HG03159 (cell line): ENCODE data around the gene BRINP3.

Source experiments
- ATAC-seq: cut with Tn5 transposase; IDR thresholded peaks from one replicate; pipeline ENCODE4 v1.9.1; 2021; ENCODE audit warnings: mild to moderate bottlenecking, moderate library complexity; ENCODE audit not compliant: unreplicated experiment

The BRINP3 gene

DNA sequence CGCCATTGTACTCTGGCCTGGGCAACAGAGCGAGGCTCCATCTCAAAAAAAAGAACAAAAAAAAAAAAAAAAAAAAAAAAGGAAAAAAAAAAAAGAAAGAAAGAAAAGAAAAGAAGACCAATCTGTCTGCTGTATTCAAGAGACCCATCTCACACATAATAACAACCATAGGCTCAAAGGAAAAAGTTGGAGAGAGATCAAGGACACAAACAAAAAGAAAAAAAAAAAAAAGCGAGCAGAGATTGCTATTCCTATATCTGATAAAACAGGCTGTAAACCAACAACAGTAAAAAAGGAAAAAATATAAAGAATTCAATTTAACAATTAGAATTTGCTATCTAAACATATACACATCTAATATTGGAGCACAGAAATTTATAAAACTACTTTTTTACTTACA, 150.4 kb downstream of the BRINP3 start:
- no peak for ATAC-seq

DNA sequence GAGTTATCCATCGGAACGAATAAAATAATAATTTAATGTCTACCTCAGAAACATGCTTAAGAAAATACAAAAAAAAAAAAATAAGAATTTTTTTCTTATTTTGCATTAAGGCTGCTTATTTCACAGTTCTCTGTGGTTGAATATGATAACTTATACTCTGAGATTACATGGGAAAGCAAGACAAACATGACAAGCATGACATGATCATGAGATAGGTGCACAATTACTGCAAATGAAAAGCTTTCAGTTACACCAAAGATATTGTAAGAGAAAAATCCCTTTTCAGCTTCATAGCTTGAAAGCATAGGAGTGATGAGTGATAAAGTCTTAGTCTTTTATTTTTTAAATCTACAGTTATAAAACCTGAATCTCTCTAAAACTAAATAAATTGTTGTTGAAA, 154.1 kb downstream of the BRINP3 start:
- ATAC-seq: no peak

DNA sequence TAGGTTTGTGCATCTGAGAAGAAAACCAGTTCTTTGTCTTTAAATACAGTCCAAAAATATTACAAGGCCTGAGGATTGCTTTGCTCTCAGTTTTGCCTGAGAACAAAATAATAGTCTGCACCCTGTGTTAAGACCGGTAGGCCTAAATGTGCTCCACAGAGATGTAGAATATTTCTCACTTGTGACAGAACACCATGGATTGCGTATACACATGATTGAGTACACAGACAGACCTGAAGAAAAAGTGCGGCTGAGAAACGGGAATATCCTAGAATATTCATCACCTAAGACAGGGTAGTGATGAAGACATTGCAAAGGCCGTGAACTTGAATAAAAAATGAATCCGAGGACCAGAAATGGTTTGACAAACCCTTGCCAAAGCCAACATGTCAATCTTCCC, 155.4 kb downstream of the BRINP3 start:
- ATAC-seq: no peak

GRCh38 chr1:190320952-190321351, 156.7 kb downstream of the BRINP3 start:
- ATAC-seq: no peak

- ATAC-seq: no peak
Measured at GRCh38 chr1:190312763-190313162, 164.9 kb downstream of the BRINP3 start.

- ATAC-seq: no peak
Measured at GRCh38 chr1:190303501-190303900, 174.2 kb downstream of the BRINP3 start.

DNA sequence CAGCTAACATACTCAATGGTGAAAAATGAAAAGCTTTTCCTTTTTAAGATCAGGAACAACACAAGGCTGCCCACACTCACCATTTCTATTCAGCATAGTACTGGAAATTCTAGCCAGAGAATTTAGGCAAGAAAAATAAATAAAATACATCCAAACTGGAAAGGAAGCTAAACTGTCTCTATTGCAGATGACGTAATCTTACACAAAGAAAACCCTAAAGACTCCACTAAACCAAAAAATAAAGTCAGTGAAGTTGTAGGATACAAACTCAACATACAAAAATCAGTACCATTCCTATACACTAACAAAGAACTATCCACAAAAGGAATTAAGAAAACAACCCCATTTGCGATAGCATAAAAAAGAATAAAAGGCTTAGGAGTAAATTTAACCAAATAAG, 181.2 kb downstream of the BRINP3 start:
- ATAC-seq: no peak

GRCh38 chr1:190289897-190290296, 187.8 kb downstream of the BRINP3 start:
- no peak for ATAC-seq

DNA sequence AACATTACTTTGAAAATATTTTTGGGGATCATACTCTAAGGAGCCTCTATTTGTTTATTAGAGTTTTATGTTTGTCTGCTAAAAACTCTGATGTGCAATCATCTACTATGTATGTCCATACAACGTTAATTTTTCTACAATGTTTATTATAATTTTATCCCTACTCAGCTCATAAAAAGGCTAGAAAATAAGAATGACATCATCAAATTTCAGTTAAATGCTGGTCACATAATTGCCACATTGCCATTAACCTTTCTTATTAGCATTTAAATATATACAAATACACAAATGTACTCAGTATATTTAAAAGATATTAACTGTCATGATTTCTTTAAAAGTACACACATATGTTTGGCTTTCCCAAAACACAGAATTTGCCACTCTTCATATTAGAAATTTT, 191.6 kb downstream of the BRINP3 start:
- ATAC-seq: no peak

DNA sequence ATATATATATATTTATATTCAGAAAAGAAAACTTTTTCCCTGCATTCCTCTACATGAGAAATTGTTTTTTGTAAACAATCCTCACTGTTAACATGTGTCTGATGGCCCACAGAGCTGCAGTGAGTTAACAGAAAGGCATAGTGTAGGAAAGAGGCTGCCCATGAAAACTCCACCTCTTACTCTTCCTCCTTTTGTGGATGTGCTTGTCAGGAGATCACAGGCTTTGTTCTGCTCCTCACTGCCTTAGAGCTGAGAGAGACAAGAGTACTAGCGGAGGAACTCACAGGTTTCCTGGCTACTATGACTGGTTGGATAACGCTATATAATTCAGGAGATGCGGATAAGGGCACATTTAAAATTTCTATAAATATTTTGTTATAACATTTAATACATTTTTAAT, 200.6 kb downstream of the BRINP3 start:
- no peak for ATAC-seq

- no peak for ATAC-seq
Measured at GRCh38 chr1:190274721-190275120, 202.9 kb downstream of the BRINP3 start.

DNA sequence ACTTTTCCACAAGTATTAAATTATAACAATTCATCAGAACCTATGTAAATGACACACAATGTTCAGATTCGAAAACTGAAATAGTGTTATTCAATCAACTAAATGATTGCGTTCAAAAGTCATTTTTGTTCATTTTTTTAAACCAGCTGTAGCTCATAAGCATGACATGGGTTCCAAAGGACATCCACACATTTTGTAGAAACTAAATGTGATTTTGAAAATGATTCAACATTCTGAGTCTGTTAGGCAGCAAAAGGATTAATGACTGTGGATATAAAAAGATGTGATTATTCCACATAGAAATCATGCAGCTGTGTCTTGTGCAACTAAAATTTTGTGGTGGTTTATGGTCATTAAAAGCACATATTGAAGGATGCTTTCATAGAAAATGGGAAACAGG, 204.5 kb downstream of the BRINP3 start:
- no peak for ATAC-seq

DNA sequence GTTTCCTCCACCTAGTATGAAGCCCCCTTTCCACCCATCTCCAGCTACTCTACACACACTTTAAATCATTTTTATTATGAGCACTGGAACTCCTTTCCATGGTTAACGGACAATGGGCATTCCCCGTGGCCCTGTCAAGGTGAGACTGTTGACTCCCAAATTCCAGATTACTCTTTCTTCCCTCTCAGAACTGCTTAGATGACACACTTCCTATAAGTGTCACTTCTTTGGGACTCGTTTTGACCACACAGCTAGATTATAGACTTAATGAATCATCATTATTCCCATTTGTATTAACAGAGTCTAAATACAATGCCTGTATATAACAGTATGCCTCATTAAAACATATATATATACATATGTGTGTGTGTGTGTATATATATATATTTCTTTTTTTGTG, 215.1 kb downstream of the BRINP3 start:
- ATAC-seq: no peak

- no peak for ATAC-seq
Measured at GRCh38 chr1:190259424-190259823, 218.2 kb downstream of the BRINP3 start.

- ATAC-seq: no peak
Measured at GRCh38 chr1:190258003-190258402, 219.7 kb downstream of the BRINP3 start.

DNA sequence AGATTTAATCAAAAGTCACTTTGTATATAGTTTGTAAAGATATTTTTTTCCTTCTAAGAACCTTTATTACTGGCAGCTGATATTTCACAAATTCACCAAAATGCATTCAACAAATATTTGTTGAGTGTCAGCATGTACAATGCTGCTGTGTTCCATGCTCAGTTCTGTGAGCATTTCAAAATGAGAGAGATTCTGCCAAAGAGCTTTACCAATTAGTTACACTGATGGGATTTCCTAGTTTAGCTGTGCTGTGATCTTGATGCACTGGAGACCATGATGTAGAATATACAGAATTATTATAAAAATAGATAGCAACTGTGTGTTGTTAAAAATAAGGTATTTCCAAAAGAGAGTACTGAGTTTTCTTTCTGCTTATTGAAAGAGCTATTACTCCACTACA, 225.6 kb downstream of the BRINP3 start:
- ATAC-seq: no peak

DNA sequence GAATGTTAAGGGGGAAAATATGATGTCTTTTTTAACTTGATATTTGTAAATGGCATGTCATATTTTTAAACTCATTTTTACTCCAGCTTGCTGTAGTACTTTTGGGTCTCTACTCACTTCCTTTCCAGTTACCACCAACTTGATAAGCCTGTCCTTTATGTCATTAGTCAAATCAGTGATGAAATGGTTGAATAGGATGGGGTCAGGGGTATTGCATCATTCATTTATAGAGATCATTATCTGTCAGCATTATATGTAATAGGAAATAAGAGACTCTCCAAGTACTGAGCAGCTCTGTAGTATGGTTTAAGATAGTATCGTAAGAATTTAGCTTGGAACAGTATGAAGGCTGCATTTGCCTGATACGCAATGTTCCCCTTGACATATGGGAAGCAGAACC, 227.3 kb downstream of the BRINP3 start:
- no peak for ATAC-seq

GRCh38 chr1:190244406-190244805, 233.3 kb downstream of the BRINP3 start:
- ATAC-seq: no peak

- ATAC-seq: no peak
Measured at GRCh38 chr1:190243056-190243455, 234.6 kb downstream of the BRINP3 start.

DNA sequence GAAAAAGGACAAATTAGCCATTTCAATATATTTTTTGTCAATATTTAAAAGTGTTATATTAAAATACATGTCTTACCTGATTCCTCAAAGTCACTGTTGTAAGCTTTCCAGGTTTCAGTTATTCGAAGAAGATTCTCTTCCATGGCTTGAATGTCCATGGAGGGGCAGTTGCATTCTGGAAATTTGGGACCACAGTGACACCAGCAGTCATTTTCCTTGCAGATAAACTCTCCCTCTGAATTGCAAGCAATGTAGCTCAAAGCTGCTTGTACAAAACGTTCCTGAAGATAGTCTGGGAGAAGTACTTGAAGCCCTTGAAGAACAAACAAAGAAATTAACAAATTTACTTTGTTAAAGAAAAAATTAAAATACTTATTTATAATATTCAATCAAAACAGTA, 251.7 kb downstream of the BRINP3 start:
- ATAC-seq: no peak

GRCh38 chr1:190212450-190212849, 265.2 kb downstream of the BRINP3 start:
- ATAC-seq: no peak

DNA sequence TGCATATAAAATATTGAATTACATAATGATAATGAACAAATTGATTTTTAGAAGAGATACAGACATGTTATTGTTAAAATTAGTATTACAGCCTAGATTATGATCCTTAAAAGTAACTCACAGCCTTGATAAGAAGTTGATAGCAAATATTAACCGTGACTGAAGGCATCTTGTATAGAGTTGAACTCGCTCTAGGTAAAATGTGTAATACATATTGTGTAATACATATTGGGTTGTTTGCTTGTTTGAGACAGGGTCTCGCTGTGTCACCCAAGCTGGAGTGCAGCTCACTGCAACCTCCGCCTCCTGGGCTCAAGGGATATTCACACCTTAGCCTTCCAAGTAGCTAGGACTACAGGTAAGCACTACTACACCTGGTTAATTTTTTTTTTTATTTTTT, 269.9 kb downstream of the BRINP3 start:
- no peak for ATAC-seq

DNA sequence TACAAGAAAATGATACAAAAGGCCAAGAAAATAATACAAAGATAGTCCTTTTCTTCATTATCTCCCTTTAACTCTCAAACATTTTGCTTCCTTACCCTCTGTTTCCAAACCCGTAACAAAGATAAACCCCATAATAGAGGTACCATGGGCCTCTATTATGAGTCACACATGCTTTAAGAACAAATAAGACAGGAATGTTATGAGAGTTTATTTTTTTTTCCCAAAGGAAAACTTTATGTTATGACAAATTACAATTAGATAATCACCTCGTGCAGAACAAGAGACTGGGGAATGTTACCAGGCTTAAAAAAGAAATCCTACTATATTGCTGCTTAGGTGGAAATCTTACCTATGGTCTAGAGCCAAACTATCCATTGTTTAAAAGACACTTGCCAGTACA, 272.0 kb downstream of the BRINP3 start:
- ATAC-seq: no peak

- ATAC-seq: no peak
Measured at GRCh38 chr1:190196020-190196419, 281.6 kb downstream of the BRINP3 start.
